Heart left ventricle (tissue), 16 donors: ENCODE measurements around the gene ANKLE2. TPM values are rescaled to one million over a fixed set of nuclear protein-coding genes. Genes with fewer than 3 reads are reported as not detected.

Source experiments
- ATAC-seq, 4 donors: fragments of 200-7000 bp; cut with Tn5 transposase; one replicate each; pipeline ENCODE4 v1.9.1; 2020 to 2022; ENCODE audit warnings: moderate library complexity in 4 of 4, mild to moderate bottlenecking in 3 of 4, moderate number of reproducible peaks in 1 of 4
- DNase-seq, 5 donors: peaks; one replicate each; pipeline ENCODE4 v3.0.0-alpha.2; 2020
- H3K27ac ChIP-seq, 12 donors: fragments of 200-600 bp; sonication (generic) in 4 of 12; one replicate each; pipeline versions ENCODE4 v1.5.0 to v1.8.0; 2016 to 2022; ENCODE audit warnings: mild to moderate bottlenecking in 2 of 12
- H3K27me3 ChIP-seq, 9 donors: fragments of 200-600 bp; sonication (generic) in 2 of 9; one replicate each; pipeline versions ENCODE4 v1.5.1 to v1.8.0; 2016 to 2022; ENCODE audit warnings: mild to moderate bottlenecking in 3 of 9
- H3K36me3 ChIP-seq, 9 donors: fragments of 200-600 bp; sonication (generic) in 2 of 9; one replicate each; pipeline versions ENCODE4 v1.5.0 to v1.8.0; 2018 to 2022; ENCODE audit warnings: mild to moderate bottlenecking in 2 of 9
- H3K4me1 ChIP-seq, 12 donors: fragments of 200-600 bp; sonication (generic) in 4 of 12; one replicate each; pipeline versions ENCODE4 v1.5.0 to v1.8.0; 2016 to 2022; ENCODE audit warnings: mild to moderate bottlenecking in 3 of 12
- H3K4me3 ChIP-seq, 12 donors: fragments of 200-600 bp; sonication (generic) in 4 of 12; one replicate each; pipeline versions ENCODE4 v1.5.0 to v1.8.0; 2017 to 2022; ENCODE audit warnings: mild to moderate bottlenecking in 9 of 12, moderate library complexity in 4 of 12
- H3K9me3 ChIP-seq, 12 donors: fragments of 200-600 bp; sonication (generic) in 4 of 12; one replicate each; pipeline versions ENCODE4 v1.5.0 to v1.8.0; 2016 to 2022; ENCODE audit warnings: mild to moderate bottlenecking in 1 of 12
- CTCF ChIP-seq, 12 donors: fragments of 200-600 bp; sonication (generic) in 4 of 12; IDR thresholded peaks; one replicate each; pipeline versions ENCODE4 v1.5.0 to v1.8.0; 2018 to 2022; ENCODE audit warnings: antibody characterized with exemption in 12 of 12, mild to moderate bottlenecking in 5 of 12
- POLR2A ChIP-seq, 2 donors: fragments of 450-650 bp; IDR thresholded peaks; one replicate each; pipeline ENCODE4 v1.6.1; 2017; ENCODE audit warnings: antibody characterized with exemption in 2 of 2, mild to moderate bottlenecking in 2 of 2, moderate library complexity in 2 of 2
- WGBS, 4 donors: extraction: QIAGEN DNeasy Blood & Tissue Kit in 2 of 4; methylation state at CpG; one replicate each; pipeline versions ENCODE4 v1.1.5 to v1.1.7; 2013 to 2018; 5-methylcytosine and 5-hydroxymethylcytosine counted together
- intact Hi-C, 10 donors: fragments of 100-400 bp; cut with DNase I; formaldehyde crosslinking; loops; one replicate each; pipeline versions ENCODE4 v1.11.1 to v1.14.2; 2022
- polyA plus RNA-seq, 2 donors: library from polyadenylated mRNA; stranded (reverse); fragments of 200-250 nt; gene quantifications; one replicate each; pipeline ENCODE4 v1.2.3, GENCODE V29; 2013
- total RNA-seq, 9 donors: library from RNA; depleted of rRNA in 2 of 9; stranded (reverse); fragments of >200 nt in 2 of 9; fragmentation: NEBNext Ultra II Directional in 3 of 9; extraction: Animal tissue kit (Norgen Biotek cat#: 25700) in 3 of 9; gene quantifications; one replicate each; pipeline versions ENCODE4 v1.1.0 to v1.2.4, GENCODE V29; 2016 to 2023
- donor health status: ischemic (EF 13 %, LVEDD 7.1; RV severe dilation, severe dysfunction).
- donor health status: healthy with polysubstance abuse.
- donor health status: DM: no; HTN: yes; CAD: no.
- donor health status: DM: no; HTN: no; CAD: no.
- donor health status: ischemic (EF 25% LVEDD 6.9; RV normal size, moderate dysfunction).
- donor health status: ischemic (EF 25% LVEDD 5.7; RV mildly dilated, moderate dysfunction).
- donor health status: healthy.
- donor health status: DM: yes; HTN: yes; CAD: no.
- donor health status: ischemic (EF 35%, LVEDD 5.7; RV mildly dilated, moderate dysfunction).
- donor health status: nonischemic (EF 11% LVEDD 7.7; RV severe dilation, severe dysfunction).
- donor health status: DM: yes; HTN: yes; CAD: no.
- donor health status: PGD.
- donor health status: ischemic (EF 29% LVEDD 5.4; RV normal size, mild dysfunction).
- donor health status: nonischemic (EF 23%, LVEDD 6.1; RV moderate dilation, normal function).

Gene ANKLE2
- total and polyA plus RNA-seq, 11 donors, result 15.5 to 45.2 (median 27.8) TPM

DNA sequence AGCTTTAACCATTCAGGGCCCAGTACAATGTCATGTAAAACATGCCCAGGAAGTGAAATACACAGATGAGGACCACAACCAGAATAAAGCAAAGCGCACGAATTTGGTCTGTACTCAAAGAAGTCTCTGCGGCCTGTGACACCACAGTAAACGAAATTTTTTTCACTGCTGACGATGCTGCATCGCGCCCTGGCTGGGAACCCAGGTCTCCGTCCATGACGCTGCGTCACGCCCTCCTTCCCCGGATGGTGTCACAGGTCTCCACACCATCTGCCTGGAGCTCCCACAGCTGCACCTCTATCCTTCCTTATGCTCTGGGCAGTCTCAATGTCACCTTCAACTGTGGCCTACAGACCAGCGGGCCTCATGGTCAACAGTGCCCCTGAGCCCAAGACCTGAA is 17.8 kb downstream of the ANKLE2 start:
- TF ChIP-seq CTCF (IDR thresholded peaks at IDR 0.05) (no peak), POLR2A (IDR thresholded peaks at IDR 0.05) (no peak)
- 86 to 93% (median 89%) methylated on average over 12 to 13 of the region's 13 CpGs for whole genome bisulfite sequencing, 4 donors
- intact Hi-C loops, result no loop called here
- Histone ChIP-seq H3K27me3 (no peaks in the 10 kb centered on the region), H3K9me3 (no peaks in the 10 kb centered on the region), H3K36me3 (peaks cover 0 to 100% (median 99%) of the 10 kb centered on the region in 9 donors), H3K4me3 (no peak overlapping the region), H3K4me1 (peaks cover 0 to 28% (median 4%) of the 10 kb centered on the region in 12 donors), H3K27ac (no peak overlapping the region)
- ATAC-seq, result no peak
- no peak for DNase-seq

GRCh38 chr12:132741620-132742019 is 20.0 kb downstream of the ANKLE2 start:
- no peaks in the 10 kb centered on the region for H3K9me3 ChIP-seq
- H3K27ac ChIP-seq, result peak overlapping the region in 4 of 12 donors; percentile 63 to 82 (median 71)
- H3K4me3 ChIP-seq, result no peak overlapping the region
- H3K4me1 ChIP-seq, result peaks cover 0 to 31% (median 4%) of the 10 kb centered on the region in 12 donors
- 88 to 90% (median 89%) methylated on average over 8 of the region's 8 CpGs for WGBS, 4 donors
- intact Hi-C loops, result no loop called here
- TF ChIP-seq POLR2A (IDR thresholded peaks at IDR 0.05), result no peak
- TF ChIP-seq CTCF (IDR thresholded peaks at IDR 0.05), result no peak
- H3K27me3 ChIP-seq, result no peaks in the 10 kb centered on the region
- DNase-seq, result no peak
- H3K36me3 ChIP-seq, result peaks cover 0 to 99% (median 97%) of the 10 kb centered on the region in 9 donors
- no peak for ATAC-seq

DNA sequence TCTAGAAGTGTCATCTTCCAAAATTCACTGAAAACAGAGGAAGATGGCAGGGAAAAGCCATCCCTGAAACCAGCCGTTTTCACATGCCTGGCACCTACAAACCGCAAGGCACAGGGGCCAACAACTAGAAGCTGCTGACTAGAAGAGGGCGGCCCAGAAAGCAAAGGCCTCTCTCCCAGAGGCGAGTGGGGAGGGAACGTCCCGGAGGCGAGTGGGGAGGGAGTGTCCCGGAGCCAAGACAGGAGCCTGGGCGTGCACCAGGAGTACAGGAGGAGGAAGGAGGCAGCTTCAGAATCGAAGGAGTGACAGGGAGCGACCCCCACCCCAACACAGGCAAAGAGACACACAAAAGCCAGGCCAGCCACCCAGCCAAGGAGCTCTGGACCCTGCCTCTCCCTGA is 21.0 kb downstream of the ANKLE2 start:
- WGBS, 4 donors, result 52 to 66% (median 60%) methylated on average over 11 of the region's 11 CpGs
- peak; percentile 57 to 70 (median 66) for ATAC-seq
- intact Hi-C loops, result no loop called here
- Histone ChIP-seq H3K27ac (peak overlapping the region; percentile 35 to 85 (median 68)), H3K4me3 (no peak overlapping the region), H3K27me3 (no peaks in the 10 kb centered on the region), H3K36me3 (peaks cover 0 to 99% (median 97%) of the 10 kb centered on the region in 9 donors), H3K9me3 (no peaks in the 10 kb centered on the region), H3K4me1 (peaks cover 0 to 31% (median 4%) of the 10 kb centered on the region in 12 donors)
- no peak for TF ChIP-seq CTCF (IDR thresholded peaks at IDR 0.05)
- no peak for TF ChIP-seq POLR2A (IDR thresholded peaks at IDR 0.05)
- DNase-seq, result peak in 2 of 5 donors; percentile 34 to 48

DNA sequence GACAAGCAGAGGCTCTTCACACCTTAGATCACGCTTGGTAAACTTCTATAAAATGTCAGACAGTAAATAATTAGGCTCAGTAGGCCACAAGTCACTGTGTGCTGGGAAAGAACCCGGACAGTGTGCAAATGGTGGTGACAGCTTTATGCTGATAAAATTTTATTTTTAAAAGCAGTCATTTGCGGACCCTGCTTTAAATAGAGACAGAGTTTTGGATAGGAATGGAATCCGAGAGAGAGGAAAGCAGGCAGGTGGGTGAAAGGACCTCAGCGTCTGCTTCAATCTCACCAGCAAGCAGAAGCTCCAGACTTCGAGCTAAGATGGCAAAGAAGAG is 21.4 kb downstream of the ANKLE2 start:
- ATAC-seq (peak; percentile 52 to 73 (median 68)), DNase-seq (no peak)
- no peaks in the 10 kb centered on the region for H3K27me3 ChIP-seq
- TF ChIP-seq POLR2A (IDR thresholded peaks at IDR 0.05) (no peak), CTCF (IDR thresholded peaks at IDR 0.05) (no peak)
- H3K27ac ChIP-seq, result peak overlapping the region; percentile 35 to 85 (median 68)
- no peak overlapping the region for H3K4me3 ChIP-seq
- peaks cover 0 to 31% (median 4%) of the 10 kb centered on the region in 12 donors for H3K4me1 ChIP-seq
- H3K9me3 ChIP-seq, result no peaks in the 10 kb centered on the region
- 42 to 59% (median 53%) methylated on average over 6 of the region's 6 CpGs for whole genome bisulfite sequencing, 4 donors
- intact Hi-C loops, result no loop called here
- H3K36me3 ChIP-seq, result peaks cover 0 to 99% (median 97%) of the 10 kb centered on the region in 9 donors
